ENCODE results near the gene IL19. TPM values are rescaled to one million over a fixed set of nuclear protein-coding genes. Genes with fewer than 3 reads are reported as not detected.

Gene IL19
- polyA plus RNA-seq, 1 of the 3 experiments (the other 2 are of a cell fraction), result not detected

DNA sequence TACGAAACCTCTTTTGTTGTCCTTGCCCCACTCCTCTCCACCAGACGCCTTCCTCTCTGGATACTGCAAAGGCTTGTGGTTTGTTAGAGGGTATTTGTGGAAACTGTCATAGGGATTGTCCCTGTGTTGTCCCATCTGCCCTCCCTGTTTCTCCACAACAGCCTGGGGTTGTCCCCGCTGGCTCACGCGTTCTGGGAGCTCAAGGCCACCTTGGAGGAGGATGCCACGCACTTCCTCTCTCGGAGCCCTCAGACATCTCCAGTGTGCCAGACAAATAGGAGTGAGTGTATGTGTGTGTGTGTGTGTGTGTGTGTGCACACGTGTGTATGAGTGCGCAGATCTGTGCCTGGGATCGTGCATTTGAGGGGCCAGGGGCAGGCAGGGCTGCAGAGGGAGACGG is 37.6 kb upstream of the IL19 start:
- POLR2A ChIA-PET, result no interaction called here
- 99% methylated on average over 11 of the region's 11 CpGs for WGBS (ENCODE audit: low lambda C conversion rate)
- CTCF ChIA-PET, result interaction anchor here (0.7 to 16.7 kb wide), 5 partner anchors 126 to 249 kb away, joined by 3 to 380 read pairs (median 32); partner anchors contain the start of gene IL24

DNA sequence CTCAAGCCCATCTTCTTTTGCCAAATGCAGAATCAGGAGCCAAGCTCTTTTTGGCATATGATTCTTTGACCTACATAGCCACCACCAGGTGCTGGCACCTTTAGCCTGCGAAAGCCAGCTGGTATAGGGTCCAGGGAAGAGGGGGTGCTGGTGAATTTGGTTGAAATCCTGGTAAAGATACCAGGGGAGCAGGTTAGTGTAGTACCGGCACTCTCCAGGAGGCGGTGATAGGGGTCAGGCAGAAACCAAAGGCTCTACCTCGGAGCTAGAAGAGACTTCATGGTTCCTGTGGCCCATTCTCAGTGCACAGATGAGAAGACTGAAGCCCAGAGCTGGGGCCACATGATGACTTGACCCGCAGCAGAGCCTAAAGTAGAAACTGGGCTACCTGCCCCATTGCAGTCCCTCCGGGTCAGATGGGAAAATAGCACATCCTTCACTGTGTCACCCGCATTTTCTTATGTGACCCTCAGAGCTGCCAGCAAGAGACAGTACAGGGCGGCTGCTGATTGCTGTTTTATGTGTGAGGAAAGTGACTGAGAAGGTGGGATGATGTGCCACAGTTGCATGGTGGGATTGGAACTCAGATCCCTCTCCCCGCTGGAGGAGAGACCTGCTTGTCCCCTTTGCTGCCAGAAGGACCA is 36.0 kb upstream of the IL19 start:
- H2AFZ ChIP-seq (ENCODE audit: low read depth), result no peak overlapping the region
- no peak overlapping the region for H3K4me2 ChIP-seq
- no peaks in the 10 kb centered on the region for H3F3A ChIP-seq (replicated peaks; ENCODE audit: insufficient read depth)
- H3K9ac ChIP-seq, result no peak overlapping the region
- H4K20me1 ChIP-seq (ENCODE audit: insufficient read depth), result peaks cover 5% of the 10 kb centered on the region; the same call in 1 of the 2 replicates
- H3K9me2 ChIP-seq, result no peaks in the 10 kb centered on the region
- no peak overlapping the region; a peak in 1 of 4 replicates for H3K4me3 ChIP-seq (ENCODE audit: low read depth in 2 of 2, low read length in 1 of 2)
- CTCF ChIA-PET, result interaction anchor here (0.6 to 16.7 kb wide), 66 partner anchors 8 to 1416 kb away, joined by 3 to 380 read pairs (median 5); partner anchors contain the start of genes FCMR, IL10, IL19 and IL20
- no peak overlapping the region for H3K27ac ChIP-seq (ENCODE audit: low read depth in 2 of 2, low read length in 1 of 2)
- H3K36me3 ChIP-seq (replicated peaks in 1 of 2; ENCODE audit: control insufficient read depth in 1 of 2, insufficient read depth in 2 of 2, low read length in 1 of 2), result peaks cover 13 to 45% of the 10 kb centered on the region in 2 experiments
- peak; percentile 83 for DNase-seq
- H3K79me2 ChIP-seq (ENCODE audit: insufficient read depth), result no peaks in the 10 kb centered on the region
- no peaks in the 10 kb centered on the region for H3K9me3 ChIP-seq
- WGBS (ENCODE audit: low lambda C conversion rate), result 54% methylated on average over 6 of the region's 9 CpGs
- TF ChIP-seq TEAD4 (IDR thresholded peaks at IDR 0.05; ENCODE audit: borderline replicate concordance, insufficient read depth) (no peak), JUND (IDR thresholded peaks at IDR 0.05) (no peak), USF1 (IDR thresholded peaks at IDR 0.05; ENCODE audit: borderline replicate concordance, low read depth) (no peak), CTCF (IDR thresholded peaks at IDR 0.05) (peak; percentile 72), RCOR1 (IDR thresholded peaks at IDR 0.05; ENCODE audit: low read length) (no peak), MXI1 (IDR thresholded peaks at IDR 0.05; ENCODE audit: low read depth, low read length) (no peak), SMC3 (IDR thresholded peaks at IDR 0.05; ENCODE audit: low read depth, low read length) (peak; percentile 85), ZBTB33 (IDR thresholded peaks at IDR 0.05; ENCODE audit: borderline replicate concordance, low read depth) (no peak), YY1 (IDR thresholded peaks at IDR 0.05; ENCODE audit: low read depth) (no peak), TAF1 (IDR thresholded peaks at IDR 0.05; ENCODE audit: borderline replicate concordance, low read depth, low read length) (no peak), CHD2 (IDR thresholded peaks at IDR 0.05; ENCODE audit: low read length, partially characterized antibody) (no peak), RAD21 (IDR thresholded peaks at IDR 0.05; ENCODE audit: low read length) (peak; percentile 85), GATA2 (CRISPR knock-in tag; IDR thresholded peaks at IDR 0.05) (no peak), SIN3A (IDR thresholded peaks at IDR 0.05; ENCODE audit: borderline replicate concordance, low read depth, low read length) (no peak)
- TF ChIP-seq, protein P1, sequence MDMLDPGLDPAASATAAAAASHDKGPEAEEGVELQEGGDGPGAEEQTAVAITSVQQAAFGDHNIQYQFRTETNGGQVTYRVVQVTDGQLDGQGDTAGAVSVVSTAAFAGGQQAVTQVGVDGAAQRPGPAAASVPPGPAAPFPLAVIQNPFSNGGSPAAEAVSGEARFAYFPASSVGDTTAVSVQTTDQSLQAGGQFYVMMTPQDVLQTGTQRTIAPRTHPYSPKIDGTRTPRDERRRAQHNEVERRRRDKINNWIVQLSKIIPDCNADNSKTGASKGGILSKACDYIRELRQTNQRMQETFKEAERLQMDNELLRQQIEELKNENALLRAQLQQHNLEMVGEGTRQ (IDR thresholded peaks at IDR 0.05; ENCODE audit: borderline replicate concordance, low read depth, low read length), result no peak
- POLR2A ChIA-PET, result no interaction called here
- no peaks in the 10 kb centered on the region for H3K27me3 ChIP-seq (ENCODE audit: insufficient read depth)
- H3K4me1 ChIP-seq (ENCODE audit: control insufficient read depth in 1 of 2, insufficient read depth in 2 of 2, low read depth in 1 of 2, low read length in 1 of 2), result peaks cover 0 to 2% of the 10 kb centered on the region in 2 experiments; a peak in 1 of 4 replicates

More for the DNA sequence above, 37.6 kb upstream of the IL19 start:
- Histone ChIP-seq H3K9me3 (no peaks in the 10 kb centered on the region), H3F3A (replicated peaks; ENCODE audit: insufficient read depth) (no peaks in the 10 kb centered on the region), H3K79me2 (ENCODE audit: insufficient read depth) (peaks cover 9% of the 10 kb centered on the region), H3K4me2 (no peak overlapping the region), H3K27me3 (ENCODE audit: insufficient read depth) (no peaks in the 10 kb centered on the region), H3K27ac (ENCODE audit: low read depth in 2 of 2, low read length in 1 of 2) (no peak overlapping the region), H3K4me1 (ENCODE audit: control insufficient read depth in 1 of 2, insufficient read depth in 2 of 2, low read depth in 1 of 2, low read length in 1 of 2) (no peaks in the 10 kb centered on the region; a peak in 1 of 4 replicates), H4K20me1 (ENCODE audit: insufficient read depth) (peaks cover 20% of the 10 kb centered on the region), H3K4me3 (ENCODE audit: low read depth in 2 of 2, low read length in 1 of 2) (no peak overlapping the region), H3K9me2 (no peaks in the 10 kb centered on the region), H2AFZ (ENCODE audit: low read depth) (no peak overlapping the region), H3K36me3 (replicated peaks in 1 of 2; ENCODE audit: control insufficient read depth in 1 of 2, insufficient read depth in 2 of 2, low read length in 1 of 2) (peaks cover 18 to 51% of the 10 kb centered on the region in 2 experiments), H3K9ac (no peak overlapping the region)
- no peak for DNase-seq
- no peak for TF ChIP-seq RFX5 (IDR thresholded peaks at IDR 0.05; ENCODE audit: low read length)
- TF ChIP-seq, protein P2, sequence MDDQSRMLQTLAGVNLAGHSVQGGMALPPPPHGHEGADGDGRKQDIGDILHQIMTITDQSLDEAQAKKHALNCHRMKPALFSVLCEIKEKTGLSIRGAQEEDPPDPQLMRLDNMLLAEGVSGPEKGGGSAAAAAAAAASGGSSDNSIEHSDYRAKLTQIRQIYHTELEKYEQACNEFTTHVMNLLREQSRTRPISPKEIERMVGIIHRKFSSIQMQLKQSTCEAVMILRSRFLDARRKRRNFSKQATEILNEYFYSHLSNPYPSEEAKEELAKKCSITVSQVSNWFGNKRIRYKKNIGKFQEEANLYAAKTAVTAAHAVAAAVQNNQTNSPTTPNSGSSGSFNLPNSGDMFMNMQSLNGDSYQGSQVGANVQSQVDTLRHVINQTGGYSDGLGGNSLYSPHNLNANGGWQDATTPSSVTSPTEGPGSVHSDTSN (IDR thresholded peaks at IDR 0.05), result no peak
- no peak for TF ChIP-seq CHD2 (IDR thresholded peaks at IDR 0.05; ENCODE audit: low read length, partially characterized antibody)
- TF ChIP-seq RCOR1 (IDR thresholded peaks at IDR 0.05; ENCODE audit: low read length), result no peak
- no peak for TF ChIP-seq EP300 (IDR thresholded peaks at IDR 0.05; ENCODE audit: borderline replicate concordance in 1 of 2, low read depth in 1 of 2, low read length in 1 of 2)
- TF ChIP-seq FOXJ3 (CRISPR knock-in tag; IDR thresholded peaks at IDR 0.05), result no peak
- no peak for TF ChIP-seq TEAD4 (IDR thresholded peaks at IDR 0.05; ENCODE audit: borderline replicate concordance, insufficient read depth)
- TF ChIP-seq TAF1 (IDR thresholded peaks at IDR 0.05; ENCODE audit: borderline replicate concordance, low read depth, low read length), result no peak
